Astrocyte of the cerebellum (primary cell): ENCODE results near the gene CNTNAP1.

ENCODE experiments used
- DNase-seq: peaks from one replicate; pipeline ENCODE4 v3.0.0-alpha.2; 2011; ENCODE audit warnings: low read depth
- H3K4me3 ChIP-seq: 2 replicates; pipeline ENCODE4 v1.5.1; 2011; ENCODE audit warnings: mild to moderate bottlenecking, low read depth, low read length, moderate library complexity
- CTCF ChIP-seq: IDR thresholded peaks from 2 replicates; pipeline ENCODE4 v1.5.1; 2012; ENCODE audit warnings: low read length, low read depth, moderate library complexity, mild to moderate bottlenecking; ENCODE audit errors: missing control alignments
- in situ Hi-C: cut with HindIII; loops from 2 replicates; pipeline ENCODE4 v1.10.0; 2017; ENCODE audit warnings: low sequenced_read_pairs

CNTNAP1 gene

GRCh38 chr17:42702446-42702845 lies 20.1 kb downstream of the CNTNAP1 start:
- in situ Hi-C loops: no loop called here
- DNase-seq: no peak
- no peak for TF ChIP-seq CTCF
- H3K4me3 ChIP-seq: no peak overlapping the region

GRCh38 chr17:42704490-42704836 lies 22.1 kb downstream of the CNTNAP1 start:
- in situ Hi-C loops: no loop called here
- no peak overlapping the region for H3K4me3 ChIP-seq
- no peak for TF ChIP-seq CTCF
- no peak for DNase-seq

GRCh38 chr17:42704837-42705494 lies 22.6 kb downstream of the CNTNAP1 start:
- TF ChIP-seq CTCF: no peak
- in situ Hi-C loops: no loop called here
- H3K4me3 ChIP-seq: no peak overlapping the region
- no peak for DNase-seq

- TF ChIP-seq CTCF: no peak
- no peak overlapping the region for H3K4me3 ChIP-seq
- no peak for DNase-seq
- in situ Hi-C loops: no loop called here
These were observed 24.4 kb downstream of the CNTNAP1 start for GRCh38 chr17:42706732-42707131.

GRCh38 chr17:42708588-42708987 lies 26.3 kb downstream of the CNTNAP1 start:
- H3K4me3 ChIP-seq: no peak overlapping the region
- no peak for TF ChIP-seq CTCF
- DNase-seq: no peak
- in situ Hi-C loops: no loop called here

- no peak for TF ChIP-seq CTCF
- no peak overlapping the region for H3K4me3 ChIP-seq
- DNase-seq: no peak
- in situ Hi-C loops: no loop called here
These were observed 27.2 kb downstream of the CNTNAP1 start for GRCh38 chr17:42709561-42709960.
